CD8-positive, alpha-beta memory T cell (primary cell): ENCODE results near the gene LHPP. TPM values are rescaled to one million over a fixed set of nuclear protein-coding genes. Genes with fewer than 3 reads are reported as not detected.
A peak's percentile ranks its signal among the peaks of the same experiment; 100 is the strongest.

Source experiments
- CTCF ChIA-PET: fragments of 350-600 bp; sonication (Branson Sonifier 250); formaldehyde crosslinking; loops from one replicate; lab custom pipeline; 2021; ENCODE audit warnings: antibody characterized with exemption; lab: Charles Lee
- POLR2A ChIA-PET: fragments of 350-600 bp; sonication (Branson Sonifier 250); formaldehyde crosslinking; loops from one replicate; lab custom pipeline; 2021; ENCODE audit warnings: antibody characterized with exemption; lab: Charles Lee
- DNase-seq, 5 donors: peaks; one replicate each; pipeline versions ENCODE4 v3.0.0 to v3.0.0-alpha.2; 2020 to 2022; ENCODE audit warnings: mixed read lengths in 1 of 5
- H3K27ac ChIP-seq: one replicate; pipeline ENCODE4 v1.7.0; 2013; ENCODE audit warnings: low read depth, mild to moderate bottlenecking, low read length, moderate library complexity
- H3K27me3 ChIP-seq: 2 replicates; pipeline ENCODE4 v1.7.0; 2013; ENCODE audit warnings: low read length, mild to moderate bottlenecking; ENCODE audit not compliant: insufficient read depth, poor library complexity, severe bottlenecking
- H3K36me3 ChIP-seq: 2 replicates; pipeline ENCODE4 v1.7.0; 2013; ENCODE audit warnings: mild to moderate bottlenecking, low read length, moderate library complexity; ENCODE audit not compliant: insufficient read depth
- H3K4me1 ChIP-seq: 2 replicates; pipeline ENCODE4 v1.7.0; 2013; ENCODE audit warnings: mild to moderate bottlenecking, low read length, moderate library complexity; ENCODE audit not compliant: insufficient read depth
- H3K4me3 ChIP-seq: 2 replicates; pipeline ENCODE4 v1.7.0; 2013; ENCODE audit warnings: mild to moderate bottlenecking, low read length
- H3K9me3 ChIP-seq: 2 replicates; pipeline ENCODE4 v1.7.0; 2013; ENCODE audit warnings: mild to moderate bottlenecking, low read length
- H3K27ac Mint-ChIP-seq, 8 donors: one replicate each; pipeline ENCODE4 v1.8.0; 2020 to 2021; ENCODE audit warnings: mixed read lengths in 8 of 8, mild to moderate bottlenecking in 6 of 8, inconsistent platforms in 3 of 8, moderate library complexity in 3 of 8
- H3K27me3 Mint-ChIP-seq, 2 donors: one replicate each; pipeline ENCODE4 v1.8.0; 2020 to 2021; ENCODE audit warnings: mixed read lengths in 2 of 2, mild to moderate bottlenecking in 1 of 2, moderate library complexity in 1 of 2
- H3K36me3 Mint-ChIP-seq, 3 donors: one replicate each; pipeline ENCODE4 v1.8.0; 2020 to 2021; ENCODE audit warnings: mixed read lengths in 3 of 3, inconsistent platforms in 1 of 3, mild to moderate bottlenecking in 1 of 3
- H3K4me1 Mint-ChIP-seq, 3 donors: one replicate each; pipeline ENCODE4 v1.8.0; 2020 to 2021; ENCODE audit warnings: mixed read lengths in 3 of 3, inconsistent platforms in 1 of 3, mild to moderate bottlenecking in 1 of 3
- H3K4me3 Mint-ChIP-seq, 7 donors: one replicate each; pipeline ENCODE4 v1.8.0; 2020 to 2021; ENCODE audit warnings: mixed read lengths in 7 of 7, mild to moderate bottlenecking in 6 of 7, moderate library complexity in 4 of 7, inconsistent platforms in 2 of 7
- H3K9me3 Mint-ChIP-seq, 5 donors: one replicate each; pipeline ENCODE4 v1.8.0; 2020 to 2022; ENCODE audit warnings: mixed read lengths in 5 of 5, mild to moderate bottlenecking in 3 of 5, moderate library complexity in 2 of 5, inconsistent platforms in 1 of 5
- polyA plus RNA-seq: library from polyadenylated mRNA; unstranded; fragments of 300-500 nt; fragmentation: Illumina TruSeq; gene quantifications from one replicate; pipeline ENCODE4 v1.2.3, GENCODE V29; 2021
- total RNA-seq, 2 experiments: library from RNA; stranded (reverse); gene quantifications; one replicate each; pipeline ENCODE4 v1.2.3, GENCODE V29; 2021

The LHPP gene
- total and polyA plus RNA-seq, 3 experiments from 2014 or later, result 5.2 to 19.1 (median 6.3) TPM

GRCh38 chr10:124534231-124534798 lies 72.7 kb downstream of the LHPP start:
- CTCF ChIA-PET, result interaction anchor here (0.8 to 12.9 kb wide), 6 partner anchors 9 to 214 kb away, joined by 3 to 154 read pairs (median 4); partner anchors contain the start of gene FAM53B
- no peak for DNase-seq
- H3K4me3 Mint-ChIP-seq, result peak overlapping the region in 1 of 7 donors; percentile 61

GRCh38 chr10:124534826-124535601 lies 73.4 kb downstream of the LHPP start:
- CTCF ChIA-PET, result interaction anchor here (1.1 to 12.9 kb wide), 7 partner anchors 9 to 213 kb away, joined by 3 to 154 read pairs (median 4); partner anchors contain the start of gene FAM53B
- H3K36me3 Mint-ChIP-seq, result no peaks in the 10 kb centered on the region
- peaks cover 3 to 7% (median 5%) of the 10 kb centered on the region in 3 donors for H3K4me1 Mint-ChIP-seq
- no peaks in the 10 kb centered on the region for H3K27me3 Mint-ChIP-seq
- no peaks in the 10 kb centered on the region for H3K4me1 ChIP-seq
- H3K9me3 ChIP-seq, result no peaks in the 10 kb centered on the region
- no peaks in the 10 kb centered on the region for H3K27me3 ChIP-seq
- POLR2A ChIA-PET, result no interaction called here
- H3K27ac ChIP-seq, result no peak overlapping the region
- H3K9me3 Mint-ChIP-seq, result no peaks in the 10 kb centered on the region
- H3K4me3 Mint-ChIP-seq, result no peak overlapping the region
- DNase-seq, result no peak
- peak overlapping the region in 3 of 8 donors; percentile 11 to 38 (median 33) for H3K27ac Mint-ChIP-seq
- no peaks in the 10 kb centered on the region for H3K36me3 ChIP-seq
- no peak overlapping the region for H3K4me3 ChIP-seq

More at GRCh38 chr10:124534231-124534798, 72.7 kb downstream of the LHPP start:
- no peak overlapping the region for H3K27ac ChIP-seq
- H3K9me3 ChIP-seq, result no peaks in the 10 kb centered on the region
- H3K27me3 ChIP-seq, result no peaks in the 10 kb centered on the region
- no peaks in the 10 kb centered on the region for H3K4me1 ChIP-seq
- POLR2A ChIA-PET, result no interaction called here
- peak overlapping the region in 2 of 8 donors; percentile 33 to 63 for H3K27ac Mint-ChIP-seq
- H3K36me3 Mint-ChIP-seq, result no peaks in the 10 kb centered on the region
- H3K27me3 Mint-ChIP-seq, result no peaks in the 10 kb centered on the region
- no peaks in the 10 kb centered on the region for H3K36me3 ChIP-seq
- H3K9me3 Mint-ChIP-seq, result no peaks in the 10 kb centered on the region
- no peak overlapping the region for H3K4me3 ChIP-seq
- peaks cover 3 to 5% (median 5%) of the 10 kb centered on the region in 3 donors for H3K4me1 Mint-ChIP-seq

- ChIA-PET POLR2A (no interaction called here), CTCF (interaction anchor here (1.1 to 12.9 kb wide), 5 partner anchors 10 to 212 kb away, joined by 3 to 154 read pairs (median 4); partner anchors contain the start of gene FAM53B)
- H3K27ac Mint-ChIP-seq, result no peak overlapping the region
- H3K4me3 Mint-ChIP-seq, result no peak overlapping the region
- H3K9me3 Mint-ChIP-seq, result no peaks in the 10 kb centered on the region
- Histone ChIP-seq H3K4me3 (no peak overlapping the region), H3K27ac (no peak overlapping the region), H3K4me1 (peaks cover 5% of the 10 kb centered on the region), H3K27me3 (no peaks in the 10 kb centered on the region), H3K36me3 (no peaks in the 10 kb centered on the region), H3K9me3 (no peaks in the 10 kb centered on the region)
- H3K27me3 Mint-ChIP-seq, result no peaks in the 10 kb centered on the region
- no peak for DNase-seq
- no peaks in the 10 kb centered on the region for H3K36me3 Mint-ChIP-seq
- H3K4me1 Mint-ChIP-seq, result peaks cover 0 to 8% (median 0%) of the 10 kb centered on the region in 3 donors
These were observed 74.3 kb downstream of the LHPP start for GRCh38 chr10:124535731-124536495.

GRCh38 chr10:124536496-124537050 lies 75.0 kb downstream of the LHPP start:
- CTCF ChIA-PET, result interaction anchor here (0.5 to 12.9 kb wide), 4 partner anchors 8 to 212 kb away, joined by 3 to 154 read pairs (median 34); partner anchors contain the start of gene FAM53B
- no peaks in the 10 kb centered on the region for H3K27me3 Mint-ChIP-seq
- H3K27ac Mint-ChIP-seq, result no peak overlapping the region
- H3K9me3 Mint-ChIP-seq, result no peaks in the 10 kb centered on the region
- H3K27me3 ChIP-seq, result no peaks in the 10 kb centered on the region
- H3K4me3 ChIP-seq, result no peak overlapping the region
- no peaks in the 10 kb centered on the region for H3K9me3 ChIP-seq
- peaks cover 5% of the 10 kb centered on the region for H3K4me1 ChIP-seq
- H3K4me3 Mint-ChIP-seq, result no peak overlapping the region
- no peaks in the 10 kb centered on the region for H3K36me3 Mint-ChIP-seq
- DNase-seq, result no peak
- no peak overlapping the region for H3K27ac ChIP-seq
- H3K36me3 ChIP-seq, result no peaks in the 10 kb centered on the region
- H3K4me1 Mint-ChIP-seq, result peaks cover 0 to 8% (median 0%) of the 10 kb centered on the region in 3 donors
- POLR2A ChIA-PET, result no interaction called here

GRCh38 chr10:124537166-124537725 lies 75.6 kb downstream of the LHPP start:
- ChIA-PET CTCF (interaction anchor here (0.5 to 12.9 kb wide), 6 partner anchors 9 to 211 kb away, joined by 3 to 154 read pairs (median 8); partner anchors contain the start of gene FAM53B), POLR2A (no interaction called here)
- no peak overlapping the region for H3K4me3 ChIP-seq
- no peaks in the 10 kb centered on the region for H3K27me3 ChIP-seq
- H3K27ac Mint-ChIP-seq, result no peak overlapping the region
- H3K9me3 Mint-ChIP-seq, result no peaks in the 10 kb centered on the region
- no peak overlapping the region for H3K27ac ChIP-seq
- peaks cover 0 to 8% (median 0%) of the 10 kb centered on the region in 3 donors for H3K4me1 Mint-ChIP-seq
- no peaks in the 10 kb centered on the region for H3K36me3 Mint-ChIP-seq
- H3K36me3 ChIP-seq, result no peaks in the 10 kb centered on the region
- no peak for DNase-seq
- H3K4me1 ChIP-seq, result peaks cover 5% of the 10 kb centered on the region
- H3K27me3 Mint-ChIP-seq, result no peaks in the 10 kb centered on the region
- H3K9me3 ChIP-seq, result no peaks in the 10 kb centered on the region
- peak overlapping the region in 1 of 7 donors; percentile 18 for H3K4me3 Mint-ChIP-seq

- no peaks in the 10 kb centered on the region for H3K9me3 ChIP-seq
- H3K36me3 Mint-ChIP-seq, result no peaks in the 10 kb centered on the region
- H3K27ac ChIP-seq, result no peak overlapping the region
- H3K4me3 ChIP-seq, result no peak overlapping the region
- ChIA-PET POLR2A (no interaction called here), CTCF (interaction anchor here (0.8 to 12.9 kb wide), 5 partner anchors 8 to 210 kb away, joined by 3 to 154 read pairs (median 10); partner anchors contain the start of gene FAM53B)
- H3K27me3 Mint-ChIP-seq, result no peaks in the 10 kb centered on the region
- no peaks in the 10 kb centered on the region for H3K9me3 Mint-ChIP-seq
- peaks cover 5% of the 10 kb centered on the region for H3K4me1 ChIP-seq
- H3K36me3 ChIP-seq, result no peaks in the 10 kb centered on the region
- H3K27ac Mint-ChIP-seq, result no peak overlapping the region
- H3K27me3 ChIP-seq, result no peaks in the 10 kb centered on the region
- H3K4me3 Mint-ChIP-seq, result no peak overlapping the region
- peaks cover 0 to 8% (median 0%) of the 10 kb centered on the region in 3 donors for H3K4me1 Mint-ChIP-seq
- peak in 1 of 5 donors; percentile 35 for DNase-seq
These were observed 76.3 kb downstream of the LHPP start for GRCh38 chr10:124537891-124538290.

GRCh38 chr10:124538706-124539105 lies 77.1 kb downstream of the LHPP start:
- H3K9me3 Mint-ChIP-seq, result no peaks in the 10 kb centered on the region
- DNase-seq, result peak in 1 of 5 donors; percentile 7
- peaks cover 0 to 8% (median 0%) of the 10 kb centered on the region in 3 donors for H3K4me1 Mint-ChIP-seq
- no peak overlapping the region for H3K27ac Mint-ChIP-seq
- no peaks in the 10 kb centered on the region for H3K27me3 Mint-ChIP-seq
- ChIA-PET POLR2A (no interaction called here), CTCF (interaction anchor here (1.0 to 12.9 kb wide), 10 partner anchors 9 to 291 kb away, joined by 3 to 154 read pairs (median 4); partner anchors contain the start of gene FAM53B)
- Histone ChIP-seq H3K9me3 (no peaks in the 10 kb centered on the region), H3K4me1 (peaks cover 5% of the 10 kb centered on the region), H3K36me3 (no peaks in the 10 kb centered on the region), H3K4me3 (no peak overlapping the region), H3K27me3 (no peaks in the 10 kb centered on the region), H3K27ac (no peak overlapping the region)
- no peaks in the 10 kb centered on the region for H3K36me3 Mint-ChIP-seq
- no peak overlapping the region for H3K4me3 Mint-ChIP-seq
